ENCODE results near the gene CTLA4.

CTLA4 gene

DNA sequence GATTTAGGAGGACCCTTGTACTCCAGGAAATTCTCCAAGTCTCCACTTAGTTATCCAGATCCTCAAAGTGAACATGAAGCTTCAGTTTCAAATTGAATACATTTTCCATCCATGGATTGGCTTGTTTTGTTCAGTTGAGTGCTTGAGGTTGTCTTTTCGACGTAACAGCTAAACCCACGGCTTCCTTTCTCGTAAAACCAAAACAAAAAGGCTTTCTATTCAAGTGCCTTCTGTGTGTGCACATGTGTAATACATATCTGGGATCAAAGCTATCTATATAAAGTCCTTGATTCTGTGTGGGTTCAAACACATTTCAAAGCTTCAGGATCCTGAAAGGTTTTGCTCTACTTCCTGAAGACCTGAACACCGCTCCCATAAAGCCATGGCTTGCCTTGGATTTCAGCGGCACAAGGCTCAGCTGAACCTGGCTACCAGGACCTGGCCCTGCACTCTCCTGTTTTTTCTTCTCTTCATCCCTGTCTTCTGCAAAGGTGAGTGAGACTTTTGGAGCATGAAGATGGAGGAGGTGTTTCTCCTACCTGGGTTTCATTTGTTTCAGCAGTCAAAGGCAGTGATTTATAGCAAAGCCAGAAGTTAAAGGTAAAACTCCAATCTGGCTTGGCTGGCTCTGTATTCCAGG is at the start of gene CTLA4:
Gene CTLA4, plus strand, starts transcription at position 211 of the 640 bp plus-strand sequence. Its CDS starts 172 bp downstream, at position 383.
- no peak for DNase-seq

DNA sequence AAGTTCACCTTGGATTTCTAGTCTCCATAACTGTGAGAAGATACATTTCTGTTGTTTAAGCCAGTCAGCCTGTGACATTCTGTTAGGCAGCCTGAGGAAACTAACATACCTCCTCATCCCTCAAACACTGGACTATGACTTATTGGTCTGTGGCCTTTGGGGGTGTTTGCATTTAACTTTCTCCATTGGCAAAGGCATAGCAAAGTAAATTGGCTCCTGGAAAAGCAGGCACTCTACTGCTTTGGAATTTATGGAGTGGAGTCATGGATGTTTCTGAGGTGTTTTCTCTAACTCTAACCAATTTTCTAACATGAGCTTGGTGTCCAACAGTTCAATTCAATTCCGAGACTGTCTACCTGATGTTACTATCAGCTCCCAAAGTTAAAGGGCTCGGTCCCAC is 48.9 kb upstream of the CTLA4 start:
- DNase-seq, result no peak

DNA sequence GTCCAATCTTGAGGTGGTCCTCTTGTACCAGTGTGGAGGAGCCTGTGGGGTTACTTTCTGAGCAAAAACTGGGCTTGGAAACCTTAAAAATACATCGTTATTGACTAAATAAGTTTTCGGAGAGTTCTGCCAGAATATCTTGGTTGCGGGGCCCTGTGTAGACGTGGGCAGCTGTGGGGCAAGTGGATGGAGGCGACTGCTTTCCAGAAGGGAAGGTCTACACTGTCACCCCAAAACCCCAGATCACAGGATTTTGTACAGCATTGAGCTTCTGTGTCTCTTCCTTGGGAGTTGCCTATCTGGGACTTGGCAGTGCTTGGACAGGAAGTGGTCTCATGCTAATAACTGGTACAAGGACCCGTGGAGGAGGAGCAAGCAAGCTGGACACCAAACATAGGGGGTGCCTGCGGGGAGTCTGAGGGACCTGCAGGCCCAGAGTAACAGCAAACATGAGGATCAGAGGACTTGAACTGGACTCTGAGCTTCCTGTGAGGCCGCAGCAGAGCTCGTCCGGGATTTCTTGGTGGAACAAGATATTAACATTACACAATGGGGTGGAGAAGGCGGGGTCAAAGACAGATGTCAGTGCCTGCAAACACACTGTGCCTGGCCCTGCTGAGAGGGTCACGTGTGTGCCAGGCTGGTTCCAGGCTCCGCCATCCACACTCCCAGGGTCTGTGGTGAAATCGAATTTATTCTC is 48.0 kb upstream of the CTLA4 start:
- no peak for DNase-seq

DNA sequence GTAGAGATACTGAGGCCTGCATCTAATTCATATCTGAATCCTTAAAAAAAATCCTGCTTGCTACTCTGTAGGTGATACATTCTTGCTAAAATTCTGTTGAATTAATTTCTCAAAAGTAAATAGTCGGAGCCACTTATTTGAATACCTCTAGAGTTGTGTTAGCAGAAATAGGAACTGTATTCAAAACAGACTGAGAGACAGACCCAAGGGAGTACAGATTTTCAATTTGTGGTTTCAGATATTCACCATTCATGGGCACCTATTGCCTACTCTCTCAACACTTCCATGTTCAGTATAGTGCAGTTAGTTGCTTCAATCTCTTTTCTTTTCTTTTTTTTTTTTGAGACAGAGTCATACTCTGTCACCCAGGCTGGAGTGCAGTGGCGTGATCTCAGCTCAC is 46.6 kb upstream of the CTLA4 start:
- no peak for DNase-seq

DNA sequence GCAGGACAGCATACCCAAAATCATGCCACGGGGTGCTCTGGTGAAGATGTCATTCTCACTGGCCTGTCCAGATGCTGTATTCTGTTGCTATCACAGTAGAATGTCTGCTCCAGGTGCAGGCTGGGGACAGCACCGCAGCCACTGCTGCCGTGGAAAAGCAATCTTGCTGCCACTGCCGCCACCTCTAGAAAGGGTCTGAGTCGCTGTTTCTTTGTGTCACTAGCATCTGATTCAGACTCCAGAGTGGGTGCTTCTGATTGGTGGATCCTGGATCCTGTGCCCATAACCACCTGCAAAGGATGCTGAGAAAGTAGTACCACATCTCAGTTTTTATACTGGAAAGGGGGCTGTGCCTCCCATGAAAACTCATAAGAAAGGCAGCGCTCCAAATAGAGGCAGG is 45.3 kb upstream of the CTLA4 start:
- no peak for DNase-seq

DNA sequence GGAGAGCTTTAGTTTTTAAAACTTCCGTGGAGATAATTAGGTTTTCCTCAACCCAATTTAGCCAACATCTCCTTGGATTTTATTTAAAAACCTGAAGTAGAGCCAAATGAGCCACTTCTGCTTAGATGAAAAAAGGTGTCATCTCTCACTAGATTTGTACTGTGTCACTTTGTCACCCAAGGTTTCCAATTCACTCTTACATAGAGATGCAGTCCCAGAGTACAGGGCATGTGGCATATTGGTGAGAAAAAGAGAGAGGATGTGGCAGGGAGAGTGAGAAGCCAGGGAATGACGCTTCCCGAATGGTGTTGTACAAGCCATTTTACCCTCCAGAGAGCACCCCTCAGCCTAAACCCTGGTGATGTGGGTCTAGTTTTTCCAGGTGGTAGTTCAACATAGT is 44.4 kb upstream of the CTLA4 start:
- DNase-seq, result no peak

DNA sequence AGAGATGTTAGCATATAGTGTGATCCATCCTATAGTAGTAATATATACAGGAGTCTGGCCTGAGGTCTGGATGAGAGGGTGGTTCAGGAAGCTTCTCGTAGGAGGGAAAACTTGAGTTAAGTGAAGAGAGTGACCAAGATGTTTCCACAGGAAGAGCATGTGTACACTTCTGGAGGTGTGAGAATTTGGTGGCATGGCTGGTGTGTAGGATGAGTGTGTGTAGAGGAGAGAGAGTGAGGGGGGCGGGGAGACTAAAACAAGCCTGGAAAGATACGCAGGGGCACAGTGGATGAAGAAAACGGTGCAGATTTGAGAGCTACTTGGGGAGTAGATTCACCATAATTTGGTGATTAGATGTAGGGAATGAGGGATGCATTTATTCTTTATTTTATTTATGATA is 43.5 kb upstream of the CTLA4 start:
- DNase-seq, result no peak

DNA sequence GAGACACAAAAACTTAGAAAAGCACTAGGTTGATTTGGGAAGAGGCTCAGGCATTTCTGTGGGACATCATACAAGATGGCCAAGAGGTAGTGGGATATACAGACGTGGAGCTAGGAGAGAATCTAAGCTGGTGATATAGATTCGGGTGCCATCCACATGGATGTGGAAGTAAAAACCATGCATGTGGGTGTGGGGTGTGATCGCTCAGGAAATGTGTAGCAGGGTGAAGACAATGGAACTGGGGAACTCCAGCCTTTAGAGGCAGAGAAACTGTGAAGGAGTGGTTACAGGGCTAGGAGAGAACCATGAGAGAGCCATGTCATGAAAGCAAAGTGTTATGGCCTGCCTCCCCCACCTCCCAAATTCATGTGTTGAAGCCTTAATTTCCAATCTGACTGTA is 43.0 kb upstream of the CTLA4 start:
- DNase-seq, result no peak

DNA sequence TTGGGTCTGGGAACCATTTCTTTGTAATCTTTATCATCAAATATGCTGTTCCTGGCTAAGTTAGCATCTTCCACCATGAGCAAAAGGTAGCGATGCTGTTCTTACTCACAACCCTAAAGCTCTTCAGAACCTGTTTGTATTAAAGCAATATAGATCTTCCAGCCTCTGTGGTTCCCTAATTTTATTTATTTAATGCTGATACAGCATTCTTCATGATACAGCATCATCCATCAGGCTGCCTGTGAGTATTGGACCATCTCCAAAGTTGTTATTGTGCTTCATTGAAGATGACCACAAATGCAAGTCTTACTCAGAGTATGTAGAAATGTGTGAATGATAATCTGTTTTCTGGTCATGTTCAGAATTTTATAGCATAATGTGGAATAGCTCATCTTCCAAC is 40.9 kb upstream of the CTLA4 start:
- DNase-seq, result no peak

DNA sequence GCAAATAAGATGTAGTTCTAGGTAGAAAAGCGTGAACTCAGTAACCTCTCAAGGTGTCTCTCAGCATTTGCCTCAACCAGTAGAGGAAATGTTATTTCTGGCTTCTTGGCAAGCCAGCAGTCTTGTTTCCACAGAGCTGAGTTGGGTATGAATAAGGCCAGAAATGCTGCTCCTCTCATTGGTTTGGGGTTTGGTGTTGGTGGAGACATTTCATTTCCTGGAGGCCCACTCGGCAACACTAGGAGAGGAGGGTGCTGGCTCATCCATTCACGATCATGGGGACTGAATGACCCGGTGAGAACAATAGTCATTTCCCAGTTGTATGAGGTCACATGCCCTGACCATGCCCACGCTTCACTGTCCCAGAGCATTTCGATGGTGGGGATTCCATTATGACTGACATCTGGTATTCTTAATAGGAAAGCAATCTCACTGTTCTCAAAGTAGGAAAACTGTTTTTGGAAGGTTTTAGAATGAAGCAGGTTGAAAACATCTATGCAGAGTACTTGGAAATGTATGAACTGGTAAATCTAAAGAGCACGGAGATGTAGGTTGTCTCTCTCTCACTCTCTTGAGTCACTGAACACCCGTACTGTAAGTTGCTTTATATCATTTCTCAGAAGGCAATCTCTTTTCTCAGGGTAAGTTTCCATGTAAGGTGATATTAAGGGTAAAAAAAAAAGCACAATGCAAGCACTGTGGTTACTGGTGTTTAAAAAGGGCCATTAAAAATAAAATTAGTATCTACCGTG is 37.1 kb upstream of the CTLA4 start:
- no peak for DNase-seq

DNA sequence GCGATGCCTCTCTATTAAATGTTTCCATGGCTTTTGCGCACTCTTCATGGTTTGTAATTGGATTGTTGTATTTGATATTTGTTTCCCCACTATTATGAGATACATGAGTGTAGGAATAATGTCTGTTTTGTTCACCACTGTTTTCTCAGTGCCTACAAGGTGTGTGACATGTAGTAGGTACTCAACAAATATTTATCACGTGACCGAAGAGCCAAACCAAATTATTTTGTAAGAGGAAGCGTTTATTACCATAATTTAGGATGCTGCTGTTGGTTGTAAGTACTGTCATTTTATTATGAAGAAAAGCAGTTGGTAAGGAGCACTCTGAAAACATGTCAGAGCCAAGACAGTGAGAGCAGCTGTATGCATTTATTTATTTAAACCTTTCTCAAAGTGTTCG is 32.2 kb upstream of the CTLA4 start:
- no peak for DNase-seq

DNA sequence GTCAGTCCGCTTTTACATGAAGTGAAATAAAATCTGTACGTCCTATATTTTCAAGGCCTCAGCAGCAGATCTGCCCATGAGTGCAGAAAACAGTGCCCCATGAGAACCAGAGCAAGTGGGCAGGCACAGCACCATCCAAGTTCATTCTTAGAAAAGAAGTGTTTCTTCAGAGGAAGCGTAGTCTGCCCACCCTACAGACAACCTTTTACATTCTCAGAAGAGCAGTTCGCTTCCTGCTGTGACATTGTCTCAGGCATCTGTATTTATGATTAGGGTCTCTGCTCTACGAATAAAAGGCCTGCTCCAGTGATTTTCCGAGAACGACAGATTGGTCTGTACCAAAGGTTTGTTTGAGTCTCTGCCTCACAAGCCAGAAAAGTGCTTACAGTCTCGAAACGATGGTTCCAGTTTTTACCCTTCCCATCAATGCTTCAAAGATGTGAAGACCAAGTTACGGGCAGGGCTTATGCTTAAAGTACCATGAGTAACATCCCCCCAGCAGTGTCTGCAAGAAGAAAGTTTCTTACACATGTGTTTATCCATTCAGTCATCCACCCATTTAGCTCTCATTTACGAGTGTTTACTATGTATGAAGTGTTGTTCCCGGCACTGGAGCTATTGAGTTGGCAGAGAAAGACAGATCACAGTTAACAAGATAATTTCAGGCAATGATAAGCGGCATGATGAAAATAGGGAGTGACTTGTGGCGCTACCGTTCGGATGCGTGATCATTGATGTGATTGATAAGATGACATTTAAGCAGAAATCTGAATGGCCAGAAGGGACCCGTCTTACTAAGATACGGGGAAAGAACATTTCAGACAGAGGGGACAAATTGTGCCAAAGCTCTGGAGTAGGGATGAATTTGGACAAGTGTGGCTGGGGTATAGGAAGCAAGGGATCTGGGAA is 31.4 kb upstream of the CTLA4 start:
- no peak for DNase-seq

DNA sequence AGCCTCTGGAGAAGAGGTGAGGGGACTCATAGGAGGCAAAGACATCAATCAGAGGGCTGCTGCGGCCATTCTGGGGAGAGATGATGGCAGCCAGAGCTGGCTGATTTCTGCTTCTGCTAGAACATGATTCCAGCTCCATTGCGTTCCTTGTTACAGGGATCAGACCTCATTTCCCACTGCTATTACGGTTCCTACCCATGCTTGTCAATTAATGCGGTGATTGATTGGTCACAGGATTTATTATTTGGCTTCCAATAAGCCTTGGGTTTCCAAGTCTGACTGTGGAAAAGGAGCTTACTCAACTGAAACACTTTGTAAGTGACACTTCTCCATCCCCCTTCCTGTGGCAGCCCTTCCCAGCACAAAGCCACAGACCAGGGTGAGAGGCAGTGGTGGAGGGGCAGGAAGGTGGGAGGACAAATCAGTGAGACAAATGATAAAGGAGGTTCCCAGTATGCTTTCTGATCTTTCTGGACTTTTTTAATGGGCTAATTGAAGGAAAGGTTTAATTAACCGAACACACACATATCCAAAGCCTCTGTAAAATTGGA is 26.8 kb upstream of the CTLA4 start:
- DNase-seq, result no peak

DNA sequence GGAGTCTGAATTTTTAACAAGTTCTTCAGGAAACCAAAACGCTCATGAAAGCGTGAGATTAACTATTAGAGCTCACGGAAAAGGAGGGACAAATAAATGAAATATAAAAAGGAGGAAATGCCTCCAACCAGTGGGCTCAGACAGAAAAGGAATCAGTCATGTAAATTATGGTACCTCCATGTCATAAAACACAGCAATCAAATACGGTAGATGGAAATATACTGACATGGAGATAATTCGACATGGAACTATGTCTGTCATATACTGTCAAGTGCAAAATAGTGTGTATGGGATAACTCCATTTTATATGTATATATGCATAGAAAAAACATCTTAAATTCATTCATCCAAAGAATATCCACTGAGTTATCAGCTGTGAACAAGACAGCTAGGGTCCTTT is 25.9 kb upstream of the CTLA4 start:
- no peak for DNase-seq

DNA sequence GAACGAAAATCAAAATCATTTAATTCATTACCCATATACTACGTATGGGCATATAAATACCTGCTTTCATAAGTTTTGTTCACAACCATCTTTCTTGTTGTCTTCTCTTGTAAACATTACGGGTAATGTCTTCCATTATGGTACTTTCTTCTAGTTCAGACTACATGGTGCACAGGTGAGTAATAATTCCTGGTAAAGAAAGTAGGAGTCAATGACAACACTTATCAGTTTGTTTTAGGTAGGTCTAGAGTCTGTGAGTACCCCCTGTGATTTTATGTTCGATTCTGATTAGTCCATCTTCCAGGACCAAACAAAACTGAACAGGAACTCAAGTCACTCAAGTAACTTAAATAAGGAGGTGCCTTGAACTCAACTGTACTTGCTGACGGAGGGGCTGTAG is 25.2 kb upstream of the CTLA4 start:
- no peak for DNase-seq

DNA sequence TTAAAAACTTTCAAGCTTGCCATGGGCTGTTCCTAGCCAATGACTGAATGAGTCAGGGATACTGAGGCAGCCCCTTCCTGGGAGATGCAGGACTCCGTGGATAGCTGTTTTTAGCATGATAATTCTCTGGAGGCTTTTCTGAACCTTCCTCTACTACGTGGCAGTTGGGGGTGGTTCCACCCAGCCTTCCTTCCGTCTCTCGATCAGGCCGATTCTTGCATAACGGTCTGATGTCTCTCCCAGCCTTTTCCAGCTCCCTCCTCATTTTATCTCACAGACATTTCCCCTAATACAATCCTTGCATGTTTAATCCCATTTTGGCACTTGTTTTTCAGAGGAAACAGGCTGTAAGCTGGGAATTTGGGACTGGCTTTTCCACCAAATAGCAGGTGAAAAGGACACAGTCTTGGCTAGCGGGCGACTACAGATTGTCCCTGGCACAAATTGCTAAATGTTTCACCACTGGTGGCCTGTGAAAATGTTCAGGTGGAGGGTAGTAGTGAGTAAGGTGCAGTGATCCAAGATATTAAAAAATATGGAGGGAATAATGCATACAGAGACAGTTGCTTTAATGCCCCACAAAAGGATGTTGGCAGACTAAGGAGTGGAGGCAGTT is 21.0 kb upstream of the CTLA4 start:
- no peak for DNase-seq

DNA sequence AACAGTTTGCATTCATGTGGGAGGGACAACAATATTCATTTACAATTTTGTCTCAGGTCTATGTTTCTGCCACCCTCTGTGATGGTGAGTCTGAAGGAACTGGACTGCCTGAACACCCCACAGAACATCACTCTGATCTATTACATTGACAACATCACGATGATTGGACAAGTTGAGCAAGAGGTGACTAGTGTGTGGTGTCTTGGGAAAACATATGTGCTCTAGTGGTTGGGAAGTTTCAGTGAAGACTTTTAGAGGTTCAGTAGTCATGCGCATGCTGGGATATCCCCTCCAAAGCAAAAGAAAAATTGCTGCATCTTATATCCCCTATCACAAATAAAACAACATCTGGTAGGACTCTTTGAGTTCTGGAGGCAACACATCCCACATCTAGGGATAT is 18.6 kb upstream of the CTLA4 start:
- DNase-seq, result no peak

DNA sequence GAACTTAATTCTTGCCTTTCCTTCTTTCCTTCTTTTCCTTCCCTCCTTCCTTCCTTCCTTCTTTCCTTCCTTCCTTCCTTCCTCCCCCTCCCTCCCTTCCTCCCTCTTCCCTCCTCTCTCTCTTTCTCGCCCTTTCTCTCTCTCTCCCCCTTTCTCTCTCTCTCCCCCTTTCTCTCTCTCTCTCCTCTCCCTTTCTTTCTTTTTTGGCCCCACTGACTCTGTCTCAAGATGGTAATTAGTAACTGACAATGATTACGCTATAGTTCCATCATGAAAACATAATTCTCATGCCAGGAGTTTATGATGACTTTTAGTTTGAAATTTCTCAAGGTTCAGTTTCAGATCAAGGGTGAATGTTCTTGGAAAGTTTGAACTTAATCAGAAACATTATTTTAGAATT is 14.8 kb upstream of the CTLA4 start:
- no peak for DNase-seq

DNA sequence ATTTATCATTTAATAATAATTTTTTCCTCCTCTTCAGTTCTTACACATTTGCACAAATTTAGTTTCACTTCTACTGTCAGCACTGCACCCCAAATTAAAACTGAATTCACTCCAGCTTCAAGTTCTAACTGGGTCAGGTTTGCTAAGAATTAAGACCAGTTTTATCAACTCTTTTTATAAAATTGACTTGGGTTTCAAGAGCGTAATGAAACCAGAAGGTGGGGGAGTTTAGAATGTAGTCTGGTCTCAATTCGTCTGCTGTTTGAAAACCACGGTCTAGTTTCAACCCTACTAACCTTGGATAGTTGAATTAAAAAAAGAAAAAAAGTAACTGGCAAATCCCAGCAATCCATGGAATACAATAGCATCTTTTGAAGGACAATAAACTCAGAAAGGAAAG is 14.3 kb upstream of the CTLA4 start:
- no peak for DNase-seq

DNA sequence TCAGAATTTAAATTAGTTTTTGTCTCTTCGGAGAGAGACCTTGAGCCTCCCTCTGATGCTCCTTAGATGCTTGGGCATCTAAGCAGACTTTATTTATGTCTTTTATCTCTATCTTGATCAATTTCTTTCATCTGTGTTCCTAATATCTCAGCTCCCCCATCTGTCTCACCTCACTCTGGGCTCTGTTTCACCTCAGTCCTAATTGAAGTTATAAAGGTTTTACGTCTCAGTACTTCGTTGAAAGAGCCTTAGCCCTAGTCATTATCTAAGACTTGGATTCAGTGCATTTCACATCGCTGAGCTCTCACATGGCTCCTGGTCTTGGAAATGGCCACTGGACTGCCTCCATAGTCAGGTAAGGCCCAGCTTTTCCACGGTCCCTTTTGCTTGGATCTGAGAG is 13.8 kb upstream of the CTLA4 start:
- DNase-seq, result no peak

DNA sequence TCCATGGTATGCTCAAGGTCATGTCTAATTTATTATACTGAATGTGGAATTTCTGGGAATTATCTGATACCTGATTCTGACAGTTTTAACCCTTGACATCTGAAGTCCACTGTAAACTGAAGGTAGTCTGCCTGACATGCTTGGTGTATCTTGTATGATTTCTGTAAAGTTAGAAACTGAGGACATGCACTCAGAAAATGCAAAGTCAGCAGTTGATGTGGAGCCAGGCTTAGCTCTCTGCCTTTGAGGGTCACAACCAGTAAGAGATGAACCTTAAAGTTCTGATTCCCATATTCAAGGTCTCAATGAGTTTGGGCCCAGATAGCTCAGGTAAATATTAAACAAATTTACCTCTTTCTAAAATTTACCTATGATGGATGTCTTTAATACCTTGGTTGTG is 12.3 kb upstream of the CTLA4 start:
- DNase-seq, result no peak

DNA sequence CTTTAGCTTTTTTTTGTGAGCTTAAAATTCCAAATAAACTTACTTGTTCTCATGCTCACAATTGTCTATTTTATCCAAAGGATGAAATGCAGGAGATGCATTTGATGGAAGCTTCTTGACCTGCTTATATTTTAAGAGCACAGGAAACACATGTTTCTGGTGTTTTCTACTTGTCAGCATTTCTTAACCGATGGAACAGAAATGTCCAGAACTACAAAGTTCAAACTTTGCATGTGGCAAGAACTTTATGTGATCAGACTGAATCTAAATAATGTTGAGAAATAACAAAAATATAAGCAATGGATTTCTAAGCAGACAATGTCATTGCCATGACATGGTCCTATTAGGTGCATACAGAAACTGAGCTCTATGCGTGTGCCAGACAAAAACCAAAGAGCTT is 9.9 kb upstream of the CTLA4 start:
- no peak for DNase-seq

DNA sequence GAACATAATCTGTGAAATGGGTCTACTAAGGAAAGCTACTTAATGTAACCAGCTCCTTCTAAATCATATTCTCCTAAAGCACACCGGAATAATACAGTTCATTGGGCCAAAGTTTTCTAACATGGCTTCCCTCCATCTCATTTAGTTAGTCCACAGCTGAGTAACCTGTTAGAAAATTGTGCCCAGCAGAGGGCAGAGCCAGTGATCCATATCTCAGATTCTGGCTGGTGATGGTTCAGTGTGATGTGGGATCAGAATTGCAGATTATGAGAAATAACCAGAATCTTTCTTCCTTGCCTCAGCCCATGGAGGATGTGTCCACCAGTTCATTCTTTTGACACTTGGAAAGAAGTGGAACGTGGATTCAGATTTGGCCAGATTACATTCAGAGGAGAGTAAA is 9.4 kb upstream of the CTLA4 start:
- no peak for DNase-seq
